HCT116 (cell line): ENCODE measurements around the gene ANXA4. TPM values are rescaled to one million over a fixed set of nuclear protein-coding genes. Genes with fewer than 3 reads are reported as not detected.

Experiments used
- ATAC-seq: fragments of 200-7000 bp; cut with Tn5 transposase; 2 replicates; pipeline ENCODE4 v1.9.1; 2020; ENCODE audit warnings: mild to moderate bottlenecking, moderate library complexity
- BruUV-seq: library from RNA; stranded (reverse); fragments of 400-500 nt; replicated peaks from 2 replicates; lab custom pipeline; 2021; lab: Mats Ljungman, UMichigan
- CTCF ChIA-PET: fragments of 300-600 bp; sonication (Branson Sonifier 250); formaldehyde crosslinking; loops from one replicate; lab custom pipeline; 2021; ENCODE audit warnings: antibody characterized with exemption; lab: Charles Lee
- POLR2A ChIA-PET: fragments of 300-600, 350-600 bp; sonication (Branson Sonifier 250); formaldehyde crosslinking; loops from one replicate; lab custom pipeline; 2021; ENCODE audit warnings: antibody characterized with exemption; lab: Charles Lee
- RAD21 ChIA-PET, 2 experiments: fragments of 300-600 bp; sonication (Branson Sonifier 250); formaldehyde crosslinking; loops; one replicate each; lab custom pipeline; 2023; ENCODE audit warnings: low total read pairs in 2 of 2; ENCODE audit not compliant: uncharacterized antibody in 2 of 2, unreplicated experiment in 2 of 2, low non-redundant PET in 1 of 2; lab: Charles Lee
- DNase-seq: peaks from one replicate; pipeline ENCODE4 v3.0.0-alpha.2; 2010; ENCODE audit warnings: low read depth, low spot score
- H2AFZ ChIP-seq: fragments of 200-600 bp; shearing (Covaris generic), sonication (generic); 2 replicates; pipeline ENCODE4 v1.6.1; 2017; ENCODE audit warnings: low read depth, mixed run types, mixed read lengths, antibody characterized with exemption, low read length; ENCODE audit not compliant: poor library complexity, severe bottlenecking
- H3K27ac ChIP-seq: 2 replicates; pipeline ENCODE4 v1.5.1; 2012; ENCODE audit warnings: low read depth, low read length
- H3K27me3 ChIP-seq: fragments of 200-600 bp; sonication (generic); 2 replicates; pipeline ENCODE4 v1.6.1; 2016; ENCODE audit warnings: mixed run types, low read length, mixed read lengths; ENCODE audit not compliant: insufficient read depth
- H3K36me3 ChIP-seq, 2 experiments: fragments of 200-500 bp in 1 of 2; fragments of 200-600 bp in 1 of 2; sonication (Bioruptor generic) in 1 of 2; sonication (generic) in 1 of 2; 2 replicates each; pipeline versions ENCODE4 v1.5.1 to v1.6.1; 2014 to 2016; ENCODE audit warnings: low read length in 2 of 2, inconsistent platforms in 1 of 2, mixed read lengths in 1 of 2, mixed run types in 1 of 2; ENCODE audit not compliant: insufficient read depth in 2 of 2, control insufficient read depth in 1 of 2
- H3K4me1 ChIP-seq, 2 experiments: fragments of 200-600 bp in 1 of 2; sonication (generic) in 1 of 2; 2 replicates each; pipeline versions ENCODE4 v1.5.1 to v1.6.1; 2012 to 2017; ENCODE audit warnings: low read length in 2 of 2, inconsistent platforms in 1 of 2, mild to moderate bottlenecking in 1 of 2, mixed read lengths in 1 of 2, mixed run types in 1 of 2, moderate library complexity in 1 of 2; ENCODE audit not compliant: insufficient read depth in 2 of 2, control insufficient read depth in 1 of 2
- H3K4me2 ChIP-seq: fragments of 200-600 bp; sonication (generic); 2 replicates; pipeline ENCODE4 v1.6.1; 2017; ENCODE audit warnings: mixed run types, low read length, mixed read lengths
- H3K4me3 ChIP-seq, 2 experiments: fragments of 200-600 bp in 1 of 2; sonication (generic) in 1 of 2; replicated peaks in 1 of 2; 2 replicates each; pipeline ENCODE4 v1.5.1; 2011 to 2016; ENCODE audit warnings: low read length in 2 of 2, control low read depth in 1 of 2, low read depth in 1 of 2, mild to moderate bottlenecking in 1 of 2, mixed read lengths in 1 of 2, mixed run types in 1 of 2
- H3K79me2 ChIP-seq: fragments of 200-600 bp; sonication (generic); 2 replicates; pipeline ENCODE4 v1.6.1; 2017; ENCODE audit warnings: mild to moderate bottlenecking, mixed run types, low read length, moderate library complexity, mixed read lengths; ENCODE audit not compliant: insufficient read depth
- H3K9ac ChIP-seq: fragments of 200-600 bp; sonication (generic); 2 replicates; pipeline ENCODE4 v1.6.1; 2016; ENCODE audit warnings: low read length, mixed read lengths
- H3K9me2 ChIP-seq: fragments of 200-600 bp; sonication (generic), shearing (Covaris generic); 2 replicates; pipeline ENCODE4 v1.6.1; 2017; ENCODE audit warnings: mixed run types, mild to moderate bottlenecking, moderate library complexity; ENCODE audit not compliant: insufficient read depth
- H3K9me3 ChIP-seq, 2 experiments: fragments of 200-500 bp in 1 of 2; fragments of 200-600 bp in 1 of 2; sonication (Bioruptor generic) in 1 of 2; sonication (generic) in 1 of 2; 2 replicates each; pipeline ENCODE4 v1.6.1; 2014 to 2017; ENCODE audit warnings: low read length in 2 of 2, mixed read lengths in 2 of 2, inconsistent platforms in 1 of 2, low read depth in 1 of 2, mild to moderate bottlenecking in 1 of 2, mixed run types in 1 of 2, moderate library complexity in 1 of 2; ENCODE audit not compliant: control insufficient read depth in 1 of 2, insufficient read depth in 1 of 2
- H4K20me1 ChIP-seq: fragments of 200-600 bp; sonication (generic), shearing (Covaris generic); 2 replicates; pipeline ENCODE4 v1.6.1; 2017; ENCODE audit warnings: mixed run types, mild to moderate bottlenecking, moderate library complexity; ENCODE audit not compliant: insufficient read depth
- CBX3 ChIP-seq: IDR thresholded peaks from 2 replicates; pipeline ENCODE4 v1.6.1; 2012; ENCODE audit warnings: low read depth
- CEBPB ChIP-seq: IDR thresholded peaks from 2 replicates; pipeline ENCODE4 v1.6.1; 2012; ENCODE audit warnings: low read depth
- CTCF ChIP-seq, 3 experiments: fragments of 200-600 bp in 1 of 3; sonication (generic) in 1 of 3; IDR thresholded peaks in 2 of 3; conservative IDR thresholded peaks in 1 of 3; 2 replicates each; pipeline ENCODE4 v1.5.1; 2012 to 2017; ENCODE audit warnings: low read depth in 2 of 3, low read length in 2 of 3, antibody characterized with exemption in 1 of 3, borderline replicate concordance in 1 of 3, control low read depth in 1 of 3, mild to moderate bottlenecking in 1 of 3, mixed read lengths in 1 of 3, mixed run types in 1 of 3, moderate library complexity in 1 of 3; ENCODE audit not compliant: insufficient read depth in 1 of 3
- EGR1 ChIP-seq: IDR thresholded peaks from 2 replicates; pipeline ENCODE4 v1.6.1; 2012; ENCODE audit warnings: low read depth
- ELF1 ChIP-seq: IDR thresholded peaks from 2 replicates; pipeline ENCODE4 v1.6.1; 2012; ENCODE audit warnings: low read depth, borderline replicate concordance
- JUND ChIP-seq: IDR thresholded peaks from 2 replicates; pipeline ENCODE4 v1.6.1; 2012
- MAX ChIP-seq: IDR thresholded peaks from 2 replicates; pipeline ENCODE4 v1.6.1; 2012
- POLR2AphosphoS5 ChIP-seq: IDR thresholded peaks from 2 replicates; pipeline ENCODE4 v1.6.1; 2011; ENCODE audit warnings: mild to moderate bottlenecking, low read depth, low read length, moderate library complexity
- intact Hi-C: fragments of 100-400 bp; cut with micrococcal nuclease; formaldehyde crosslinking; loops from 2 replicates; pipeline ENCODE4 v1.10.0; 2022
- total RNA-seq: library from RNA; stranded (reverse); gene quantifications from one replicate; pipeline ENCODE4 v1.2.1, GENCODE V29; 2021; ENCODE audit not compliant: unreplicated experiment

Gene ANXA4
- total RNA-seq, 1 experiment from 2014 or later: 64.6 TPM

GRCh38 chr2:69717861-69718273 lies 24.1 kb upstream of the ANXA4 start:
- CTCF ChIA-PET: interaction anchor here (1.9 kb wide), 1 partner anchor 154 kb away, joined by 4 read pairs; no protein-coding TSS in a partner anchor
- intact Hi-C loops: loop anchor here (10.0 kb wide), 1 partner anchor 333 kb away; the partner anchor contains the start of gene GFPT1
- ATAC-seq: no peak

GRCh38 chr2:69718338-69718965 lies 23.5 kb upstream of the ANXA4 start:
- CTCF ChIA-PET: interaction anchor here (0.7 to 1.9 kb wide), 2 partner anchors 27 to 154 kb away, joined by 3 to 4 read pairs; no protein-coding TSS in a partner anchor

More at GRCh38 chr2:69717861-69718273, 24.1 kb upstream of the ANXA4 start:
- peaks cover 0 to 4% of the 10 kb centered on the region in 2 experiments; a peak in 1 of 4 replicates for H3K4me1 ChIP-seq
- no peaks in the 10 kb centered on the region for H3K9me3 ChIP-seq
- H3K36me3 ChIP-seq: no peaks in the 10 kb centered on the region
- BruUV-seq: no TSS peak
- POLR2A ChIA-PET: no interaction called here
- TF ChIP-seq EGR1 (no peak), CBX3 (no peak)
- RAD21 ChIA-PET: no interaction called here
- no peak overlapping the region for H3K4me2 ChIP-seq
- H3K4me3 ChIP-seq: no peak overlapping the region
- H3K27ac ChIP-seq: no peak overlapping the region
- H2AFZ ChIP-seq: no peak overlapping the region
- H3K9me2 ChIP-seq: no peaks in the 10 kb centered on the region
- no peak for DNase-seq
- H4K20me1 ChIP-seq: no peaks in the 10 kb centered on the region
- H3K9ac ChIP-seq: no peak overlapping the region
- H3K79me2 ChIP-seq: no peaks in the 10 kb centered on the region
- no peaks in the 10 kb centered on the region for H3K27me3 ChIP-seq

More at GRCh38 chr2:69718338-69718965, 23.5 kb upstream of the ANXA4 start:
- Histone ChIP-seq H3K27me3 (no peaks in the 10 kb centered on the region), H3K9me2 (no peaks in the 10 kb centered on the region), H3K4me2 (no peak overlapping the region), H3K9me3 (no peaks in the 10 kb centered on the region), H3K4me3 (no peak overlapping the region), H3K9ac (no peak overlapping the region)
- RAD21 ChIA-PET: no interaction called here
- TF ChIP-seq POLR2AphosphoS5: no peak
- no peak for TF ChIP-seq JUND
- no peak for TF ChIP-seq CEBPB
- TF ChIP-seq MAX: no peak
- TF ChIP-seq CBX3: no peak
- TF ChIP-seq CTCF (IDR thresholded peaks at IDR 0.05 in 2 of 3, conservative IDR thresholded peaks at IDR 0.05 in 1 of 3; ENCODE audit: borderline replicate concordance in 1 of 3, insufficient read depth in 1 of 3, low read depth in 2 of 3, low read length in 2 of 3): no peak
- TF ChIP-seq ELF1: no peak
- TF ChIP-seq, all 23 proteins: peak for 0
- Histone ChIP-seq H3K36me3 (no peaks in the 10 kb centered on the region), H3K79me2 (no peaks in the 10 kb centered on the region), H2AFZ (no peak overlapping the region), H3K27ac (no peak overlapping the region), H4K20me1 (no peaks in the 10 kb centered on the region), H3K4me1 (peaks cover 0 to 4% of the 10 kb centered on the region in 2 experiments; a peak in 1 of 4 replicates)
- ATAC-seq (no peak), DNase-seq (no peak)
- POLR2A ChIA-PET: no interaction called here
- intact Hi-C loops: loop anchor here (10.0 kb wide), 1 partner anchor 334 kb away; the partner anchor contains the start of gene GFPT1
- BruUV-seq: no TSS peak
